Breast epithelium (tissue), 3 donors: ENCODE results near the gene SLC39A7.

Source experiments
- POLR2A ChIP-seq: fragments of 450-650 bp; IDR thresholded peaks from one replicate; pipeline ENCODE4 v1.6.1; 2016; ENCODE audit warnings: antibody characterized with exemption, mild to moderate bottlenecking, moderate library complexity
- POLR2AphosphoS5 ChIP-seq, 3 donors: sonication (generic); formaldehyde crosslinking; IDR thresholded peaks; one replicate each; pipeline ENCODE4 v1.6.1; 2017; ENCODE audit warnings: antibody characterized with exemption in 3 of 3

DNA sequence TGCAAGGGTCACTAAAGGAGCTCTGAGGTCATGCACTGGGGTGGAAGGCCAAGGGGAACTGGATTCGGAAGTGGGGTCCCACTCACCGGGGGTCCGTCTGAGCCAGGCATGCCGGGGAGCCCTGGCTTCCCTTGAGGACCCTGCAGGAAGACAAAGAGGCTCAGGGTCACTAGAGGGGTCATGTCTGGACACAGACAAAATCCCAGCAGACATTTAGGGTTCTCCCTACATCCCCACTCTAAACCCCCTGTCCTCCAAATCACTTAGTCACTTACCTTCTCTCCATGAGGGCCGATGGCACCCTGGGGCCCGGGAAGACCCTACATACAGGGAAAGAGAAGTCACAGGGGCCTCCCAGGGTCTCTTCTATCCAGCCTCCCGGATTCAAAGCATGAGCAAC, 23.8 kb upstream of the SLC39A7 start:
- TF ChIP-seq POLR2AphosphoS5 (IDR thresholded peaks at IDR 0.05) (no peak), POLR2A (no peak)
